Measurements from ENCODE around the gene FXR2. TPM values are rescaled to one million over a fixed set of nuclear protein-coding genes. Genes with fewer than 3 reads are reported as not detected.

The FXR2 gene
- total and polyA plus RNA-seq, 2 donors (not counting 1 experiment from before 2014, with no cell fraction given) = 22.0 to 46.6 TPM

DNA sequence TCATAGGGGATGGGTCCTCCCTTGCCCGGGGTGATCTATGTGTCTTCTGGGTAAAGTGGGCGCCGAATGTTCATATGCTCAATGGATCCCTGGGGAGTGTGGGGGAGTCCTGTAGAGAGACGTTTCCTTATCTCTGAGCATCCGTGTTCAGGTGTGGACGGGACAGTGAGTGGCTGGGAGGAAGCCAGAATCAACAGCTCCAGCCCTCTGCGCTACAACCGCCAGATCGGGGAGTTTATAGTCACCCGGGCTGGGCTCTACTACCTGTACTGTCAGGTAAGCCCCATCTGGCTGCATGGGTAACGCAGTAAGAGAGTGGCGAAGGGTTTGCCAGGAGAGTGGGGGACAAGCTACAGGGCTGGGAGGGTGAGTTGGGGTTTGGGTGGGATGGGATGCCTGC lies 58.1 kb downstream of the FXR2 start:
- TF ChIP-seq EZH2 (IDR thresholded peaks at IDR 0.05; ENCODE audit: low read length, missing control alignments) = no peak
- TF ChIP-seq, protein P1, sequence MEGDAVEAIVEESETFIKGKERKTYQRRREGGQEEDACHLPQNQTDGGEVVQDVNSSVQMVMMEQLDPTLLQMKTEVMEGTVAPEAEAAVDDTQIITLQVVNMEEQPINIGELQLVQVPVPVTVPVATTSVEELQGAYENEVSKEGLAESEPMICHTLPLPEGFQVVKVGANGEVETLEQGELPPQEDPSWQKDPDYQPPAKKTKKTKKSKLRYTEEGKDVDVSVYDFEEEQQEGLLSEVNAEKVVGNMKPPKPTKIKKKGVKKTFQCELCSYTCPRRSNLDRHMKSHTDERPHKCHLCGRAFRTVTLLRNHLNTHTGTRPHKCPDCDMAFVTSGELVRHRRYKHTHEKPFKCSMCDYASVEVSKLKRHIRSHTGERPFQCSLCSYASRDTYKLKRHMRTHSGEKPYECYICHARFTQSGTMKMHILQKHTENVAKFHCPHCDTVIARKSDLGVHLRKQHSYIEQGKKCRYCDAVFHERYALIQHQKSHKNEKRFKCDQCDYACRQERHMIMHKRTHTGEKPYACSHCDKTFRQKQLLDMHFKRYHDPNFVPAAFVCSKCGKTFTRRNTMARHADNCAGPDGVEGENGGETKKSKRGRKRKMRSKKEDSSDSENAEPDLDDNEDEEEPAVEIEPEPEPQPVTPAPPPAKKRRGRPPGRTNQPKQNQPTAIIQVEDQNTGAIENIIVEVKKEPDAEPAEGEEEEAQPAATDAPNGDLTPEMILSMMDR (conservative IDR thresholded peaks at IDR 0.05 in 1 of 2, IDR thresholded peaks at IDR 0.05 in 1 of 2; ENCODE audit: low read depth in 1 of 2, low read length in 2 of 2) = no peak
- DNase-seq (ENCODE audit: low read depth in 2 of 2) = no peak
- H2AFZ ChIP-seq (ENCODE audit: low read length) = no peak overlapping the region

DNA sequence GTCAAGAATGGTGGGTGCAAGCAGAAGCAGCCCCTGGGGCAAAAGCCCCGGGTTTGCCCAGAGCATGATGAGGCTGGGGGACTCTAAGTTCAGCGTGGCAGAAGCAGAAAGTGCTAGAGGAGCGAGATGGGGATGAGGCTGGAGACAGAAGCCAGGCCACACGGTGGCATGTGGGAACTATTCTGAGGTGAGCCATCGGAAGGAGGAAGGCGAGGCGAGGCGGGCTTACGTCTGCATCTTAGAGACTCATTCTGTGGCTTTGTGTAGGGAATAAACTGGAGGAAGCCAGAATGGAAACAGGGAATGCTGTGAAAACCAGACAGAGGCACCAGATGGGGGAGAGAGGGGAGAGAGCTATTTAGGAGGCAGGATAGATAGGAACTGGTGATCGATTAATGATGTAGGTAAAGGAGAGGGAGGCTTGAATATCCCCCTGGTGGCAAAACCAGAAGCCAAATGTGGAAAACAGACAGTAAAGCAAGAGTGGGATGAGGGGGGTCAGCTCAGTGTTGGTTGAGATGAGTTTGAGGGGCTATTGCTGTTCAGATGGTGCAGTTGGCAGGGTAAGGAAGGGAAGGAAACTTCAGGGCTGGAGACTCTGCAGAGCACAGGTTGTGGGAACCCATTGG lies 59.3 kb downstream of the FXR2 start:
- Histone ChIP-seq H3K27ac (ENCODE audit: insufficient read depth, low read length) (no peak overlapping the region), H3K36me3 (ENCODE audit: control insufficient read depth, insufficient read depth, low read length) (no peaks in the 10 kb centered on the region), H3K9me3 (ENCODE audit: control insufficient read depth, insufficient read depth, low read depth, low read length) (no peaks in the 10 kb centered on the region), H4K20me1 (ENCODE audit: control insufficient read depth, extremely low read depth, insufficient read depth, low read length) (no peaks in the 10 kb centered on the region), H3K4me3 (replicated peaks in 1 of 4; ENCODE audit: control extremely low read depth in 1 of 4, insufficient read depth in 1 of 4, low read depth in 3 of 4, low read length in 4 of 4) (no peak overlapping the region), H3K79me2 (ENCODE audit: control insufficient read depth, insufficient read depth, low read length) (no peaks in the 10 kb centered on the region), H3K9ac (ENCODE audit: insufficient read depth, low read length) (no peak overlapping the region), H3K27me3 (ENCODE audit: control insufficient read depth, insufficient read depth, low read length) (no peaks in the 10 kb centered on the region), H2AFZ (ENCODE audit: low read length) (no peak overlapping the region), H3K4me1 (ENCODE audit: control insufficient read depth, extremely low read depth, insufficient read depth, low read length) (peaks cover 9% of the 10 kb centered on the region), H3K4me2 (ENCODE audit: extremely low read depth, insufficient read depth, low read length) (no peak overlapping the region)
- TF ChIP-seq, protein P1 (conservative IDR thresholded peaks at IDR 0.05 in 1 of 2, IDR thresholded peaks at IDR 0.05 in 1 of 2; ENCODE audit: low read depth in 1 of 2, low read length in 2 of 2) = peak in 1 of 2 donors; percentile 4
- no peak for TF ChIP-seq EZH2 (IDR thresholded peaks at IDR 0.05; ENCODE audit: low read length, missing control alignments)
- no peak for DNase-seq (ENCODE audit: low read depth in 2 of 2)

More for the DNA sequence above, 58.1 kb downstream of the FXR2 start:
- Histone ChIP-seq H3K4me3 (replicated peaks in 1 of 4; ENCODE audit: control extremely low read depth in 1 of 4, insufficient read depth in 1 of 4, low read depth in 3 of 4, low read length in 4 of 4) (no peak overlapping the region), H3K4me2 (ENCODE audit: extremely low read depth, insufficient read depth, low read length) (no peak overlapping the region), H3K27me3 (ENCODE audit: control insufficient read depth, insufficient read depth, low read length) (no peaks in the 10 kb centered on the region), H3K4me1 (ENCODE audit: control insufficient read depth, extremely low read depth, insufficient read depth, low read length) (peaks cover 11% of the 10 kb centered on the region), H4K20me1 (ENCODE audit: control insufficient read depth, extremely low read depth, insufficient read depth, low read length) (no peaks in the 10 kb centered on the region), H3K36me3 (ENCODE audit: control insufficient read depth, insufficient read depth, low read length) (no peaks in the 10 kb centered on the region), H3K9ac (ENCODE audit: insufficient read depth, low read length) (no peak overlapping the region), H3K9me3 (ENCODE audit: control insufficient read depth, insufficient read depth, low read depth, low read length) (no peaks in the 10 kb centered on the region), H3K79me2 (ENCODE audit: control insufficient read depth, insufficient read depth, low read length) (no peaks in the 10 kb centered on the region), H3K27ac (ENCODE audit: insufficient read depth, low read length) (no peak overlapping the region)

DNA sequence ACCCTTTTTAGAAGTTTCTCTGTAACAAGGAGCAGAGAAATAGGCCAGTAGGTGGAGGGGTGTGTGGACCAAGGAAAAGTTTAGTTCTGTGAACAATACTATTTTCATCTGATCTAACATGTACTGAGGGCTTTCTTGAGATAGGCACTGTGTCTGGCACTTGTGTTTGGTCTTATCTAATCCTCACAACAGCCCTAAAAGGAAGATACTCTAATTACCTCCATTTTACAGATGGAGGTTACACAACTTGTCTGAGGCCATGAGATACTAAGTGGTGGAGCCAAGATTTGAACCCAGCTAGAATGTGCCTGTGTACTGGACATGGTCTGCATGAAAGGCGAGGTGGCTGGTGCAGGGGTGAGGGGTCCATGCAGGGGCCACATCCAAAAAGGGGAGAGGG lies 61.3 kb downstream of the FXR2 start:
- Histone ChIP-seq H3K9ac (ENCODE audit: insufficient read depth, low read length) (no peak overlapping the region), H4K20me1 (ENCODE audit: control insufficient read depth, extremely low read depth, insufficient read depth, low read length) (no peaks in the 10 kb centered on the region), H3K27me3 (ENCODE audit: control insufficient read depth, insufficient read depth, low read length) (no peaks in the 10 kb centered on the region), H3K27ac (ENCODE audit: insufficient read depth, low read length) (no peak overlapping the region), H2AFZ (ENCODE audit: low read length) (no peak overlapping the region), H3K79me2 (ENCODE audit: control insufficient read depth, insufficient read depth, low read length) (no peaks in the 10 kb centered on the region), H3K4me3 (replicated peaks in 1 of 4; ENCODE audit: control extremely low read depth in 1 of 4, insufficient read depth in 1 of 4, low read depth in 3 of 4, low read length in 4 of 4) (no peak overlapping the region), H3K36me3 (ENCODE audit: control insufficient read depth, insufficient read depth, low read length) (no peaks in the 10 kb centered on the region), H3K4me2 (ENCODE audit: extremely low read depth, insufficient read depth, low read length) (no peak overlapping the region), H3K9me3 (ENCODE audit: control insufficient read depth, insufficient read depth, low read depth, low read length) (no peaks in the 10 kb centered on the region), H3K4me1 (ENCODE audit: control insufficient read depth, extremely low read depth, insufficient read depth, low read length) (peaks cover 9% of the 10 kb centered on the region)
- no peak for DNase-seq (ENCODE audit: low read depth in 2 of 2)
- no peak for TF ChIP-seq EZH2 (IDR thresholded peaks at IDR 0.05; ENCODE audit: low read length, missing control alignments)
- TF ChIP-seq, protein P1 (conservative IDR thresholded peaks at IDR 0.05 in 1 of 2, IDR thresholded peaks at IDR 0.05 in 1 of 2; ENCODE audit: low read depth in 1 of 2, low read length in 2 of 2) = no peak
